WTC11 (cell line): Measurements from ENCODE around the gene ALAD. TPM values are rescaled to one million over a fixed set of nuclear protein-coding genes. Genes with fewer than 3 reads are reported as not detected.

Source experiments
- ATAC-seq: fragments of 200-7000 bp; cut with Tn5 transposase; 2 replicates; pipeline ENCODE4 v1.10.0; 2021; ENCODE audit warnings: mild to moderate bottlenecking, moderate library complexity
- CTCF ChIA-PET: fragments of 300-600 bp; sonication (Branson Sonifier 250); formaldehyde crosslinking; loops from one replicate; lab custom pipeline; 2021; ENCODE audit warnings: antibody characterized with exemption; lab: Charles Lee
- POLR2A ChIA-PET: fragments of 350-600 bp; sonication (Branson Sonifier 250); formaldehyde crosslinking; loops from one replicate; lab custom pipeline; 2021; ENCODE audit warnings: antibody characterized with exemption; lab: Charles Lee
- DNase-seq: peaks from one replicate; pipeline ENCODE4 v3.0.0; 2021; ENCODE audit warnings: low spot score
- H3K27ac Mint-ChIP-seq: 2 replicates; pipeline ENCODE4 v1.8.0; 2021; ENCODE audit warnings: mixed read lengths
- H3K27me3 Mint-ChIP-seq: 2 replicates; pipeline ENCODE4 v1.8.0; 2021; ENCODE audit warnings: low read depth, mild to moderate bottlenecking, moderate library complexity, mixed read lengths
- H3K36me3 Mint-ChIP-seq: 2 replicates; pipeline ENCODE4 v1.8.0; 2021; ENCODE audit warnings: mixed read lengths
- H3K4me1 Mint-ChIP-seq: 2 replicates; pipeline ENCODE4 v1.8.0; 2022; ENCODE audit warnings: mixed read lengths
- H3K4me3 Mint-ChIP-seq: 2 replicates; pipeline ENCODE4 v1.8.0; 2021; ENCODE audit warnings: mild to moderate bottlenecking, moderate library complexity, mixed read lengths
- H3K9me3 Mint-ChIP-seq: 2 replicates; pipeline ENCODE4 v1.8.0; 2021; ENCODE audit warnings: mixed read lengths
- AR ChIP-seq: fragments of 250-450 bp; sonication (Bioruptor Pico); IDR thresholded peaks from 2 replicates; pipeline ENCODE4 v1.9.0; 2021; ENCODE audit warnings: mild to moderate bottlenecking
- CTCF ChIP-seq: fragments of 200-600 bp; IDR thresholded peaks from 2 replicates; pipeline ENCODE4 v1.8.0; 2022; ENCODE audit warnings: antibody characterized with exemption
- E2F5 ChIP-seq: sonication (generic); formaldehyde crosslinking; IDR thresholded peaks from 2 replicates; pipeline ENCODE4 v1.8.1; 2022; ENCODE audit warnings: mild to moderate bottlenecking, moderate library complexity, missing genetic modification reagents
- EMX1 ChIP-seq: fragments of 250-450 bp; sonication (Bioruptor Pico); IDR thresholded peaks from 2 replicates; pipeline ENCODE4 v1.8.0; 2021; ENCODE audit warnings: mild to moderate bottlenecking
- ESRRA ChIP-seq: sonication (generic); formaldehyde crosslinking; IDR thresholded peaks from 2 replicates; pipeline ENCODE4 v1.8.1; 2022; ENCODE audit warnings: mild to moderate bottlenecking, missing genetic modification reagents, borderline replicate concordance
- MAX ChIP-seq: sonication (generic); formaldehyde crosslinking; IDR thresholded peaks from 2 replicates; pipeline ENCODE4 v1.8.0; 2022; ENCODE audit warnings: mild to moderate bottlenecking, missing genetic modification reagents
- OVOL2 ChIP-seq: fragments of 250-450 bp; sonication (Bioruptor Pico); IDR thresholded peaks from 2 replicates; pipeline ENCODE4 v1.9.0; 2021; ENCODE audit warnings: mild to moderate bottlenecking, borderline replicate concordance
- RORB ChIP-seq: fragments of 250-450 bp; sonication (Bioruptor Pico); IDR thresholded peaks from 2 replicates; pipeline ENCODE4 v1.9.0; 2021; ENCODE audit warnings: mild to moderate bottlenecking
- SOX15 ChIP-seq: fragments of 250-450 bp; sonication (Bioruptor Pico); IDR thresholded peaks from 2 replicates; pipeline ENCODE4 v1.9.0; 2021; ENCODE audit warnings: mild to moderate bottlenecking
- SP1 ChIP-seq: sonication (generic); formaldehyde crosslinking; conservative IDR thresholded peaks from 2 replicates; pipeline ENCODE4 v1.8.1; 2022; ENCODE audit warnings: missing genetic modification reagents
- USF1 ChIP-seq: sonication (generic); formaldehyde crosslinking; IDR thresholded peaks from 2 replicates; pipeline ENCODE4 v1.8.0; 2022; ENCODE audit warnings: mild to moderate bottlenecking, missing genetic modification reagents
- ZMAT4 ChIP-seq: fragments of 250-450 bp; sonication (Bioruptor Pico); IDR thresholded peaks from 2 replicates; pipeline ENCODE4 v1.9.0; 2021; ENCODE audit warnings: mild to moderate bottlenecking
- ZNF138 ChIP-seq: sonication (generic); formaldehyde crosslinking; conservative IDR thresholded peaks from 2 replicates; pipeline ENCODE4 v1.8.1; 2022; ENCODE audit warnings: mild to moderate bottlenecking, moderate library complexity, missing genetic modification reagents
- ZNF263 ChIP-seq: sonication (generic); formaldehyde crosslinking; IDR thresholded peaks from 2 replicates; pipeline ENCODE4 v1.8.1; 2022; ENCODE audit warnings: low read depth, mild to moderate bottlenecking, moderate library complexity, missing genetic modification reagents
- ZNF416 ChIP-seq: fragments of 250-450 bp; sonication (Bioruptor Pico); IDR thresholded peaks from 2 replicates; pipeline ENCODE4 v1.9.0; 2021; ENCODE audit warnings: mild to moderate bottlenecking, inconsistent platforms
- ZNF512 ChIP-seq: sonication (generic); formaldehyde crosslinking; IDR thresholded peaks from 2 replicates; pipeline ENCODE4 v1.8.1; 2022; ENCODE audit warnings: missing genetic modification reagents, borderline replicate concordance
- total RNA-seq: library from RNA; stranded (reverse); gene quantifications from 3 replicates; pipeline ENCODE4 v1.2.3, GENCODE V29; 2021
- TF ChIP-seq, protein P1 (sequence below): fragments of 250-450 bp; sonication (Bioruptor Pico); conservative IDR thresholded peaks from 2 replicates; pipeline ENCODE4 v1.9.0; 2021; ENCODE audit warnings: mild to moderate bottlenecking

The ALAD gene
- total RNA-seq, 1 experiment from 2014 or later: 15.9 TPM

- TF ChIP-seq ESRRA (CRISPR knock-in tag): no peak
- TF ChIP-seq, protein P1, sequence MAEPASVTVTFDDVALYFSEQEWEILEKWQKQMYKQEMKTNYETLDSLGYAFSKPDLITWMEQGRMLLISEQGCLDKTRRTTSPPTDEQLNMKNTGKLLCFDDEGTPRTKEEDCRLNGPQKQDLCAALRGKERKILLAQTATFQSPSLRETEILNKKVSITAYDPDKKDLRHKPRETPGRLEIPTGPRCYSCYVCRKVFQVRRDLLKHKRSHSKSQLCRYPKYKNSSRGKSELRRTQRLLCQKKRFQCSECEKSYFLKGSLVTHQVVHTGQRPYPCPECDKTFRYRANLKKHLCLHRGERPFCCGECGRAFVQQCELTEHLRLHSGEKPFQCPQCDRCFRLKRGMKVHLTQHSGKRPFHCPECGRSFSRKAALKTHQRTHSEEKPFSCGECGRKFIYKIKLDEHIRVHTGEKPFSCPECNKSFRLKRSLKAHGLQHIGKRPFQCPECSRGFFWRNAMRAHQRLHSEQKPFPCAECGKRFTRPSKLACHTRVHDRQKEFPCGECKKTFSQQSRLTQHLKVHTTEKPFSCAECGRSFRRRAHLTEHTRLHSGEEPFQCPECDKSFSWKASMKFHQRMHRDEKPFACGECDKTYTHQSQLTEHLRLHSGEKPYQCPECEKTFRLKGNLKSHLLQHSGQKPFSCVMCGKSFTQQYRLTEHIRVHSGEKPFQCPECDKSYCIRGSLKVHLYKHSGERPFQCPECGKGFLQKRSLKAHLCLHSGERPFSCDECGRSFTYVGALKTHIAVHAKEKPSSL (CRISPR knock-in tag): no peak
Measured at GRCh38 chr9:113360242-113360842, 40.7 kb downstream of the ALAD start (continued).

DNA sequence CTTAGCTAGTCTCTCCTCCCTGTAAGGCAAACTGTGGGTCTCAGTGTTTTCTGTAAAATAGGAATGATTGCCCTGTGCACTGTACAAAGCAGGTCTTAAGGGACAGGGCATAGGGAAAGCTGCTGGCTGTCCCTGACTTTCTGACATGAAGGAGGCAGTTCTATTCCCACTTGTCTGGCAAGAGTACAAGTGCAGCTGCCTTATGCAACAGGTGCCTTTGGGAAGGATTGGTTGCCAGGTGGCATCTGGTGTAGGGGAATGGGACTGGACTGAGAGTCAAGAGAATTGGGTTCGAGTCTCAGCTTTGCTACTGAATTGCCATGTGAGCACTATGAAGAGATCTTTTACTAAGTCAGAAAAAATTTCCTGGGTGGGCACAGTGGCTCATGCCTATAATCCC is 41.7 kb downstream of the ALAD start:
- POLR2A ChIA-PET: no interaction called here
- ATAC-seq: no peak

More for the DNA sequence above, 41.7 kb downstream of the ALAD start:
- no peak for DNase-seq
- Mint-ChIP-seq H3K27ac (no peak overlapping the region; the same call in 1 of the 2 replicates), H3K4me1 (peaks cover 12% of the 10 kb centered on the region), H3K36me3 (no peaks in the 10 kb centered on the region), H3K9me3 (no peaks in the 10 kb centered on the region), H3K27me3 (no peaks in the 10 kb centered on the region), H3K4me3 (no peak overlapping the region)
- TF ChIP-seq ZNF416 (CRISPR knock-in tag) (no peak), OVOL2 (no peak), ZNF263 (CRISPR knock-in tag) (no peak), EMX1 (CRISPR knock-in tag) (no peak), ZMAT4 (CRISPR knock-in tag) (no peak), SP1 (CRISPR knock-in tag) (no peak), AR (no peak), SOX15 (CRISPR knock-in tag) (no peak), ZNF512 (CRISPR knock-in tag) (no peak), ZNF138 (CRISPR knock-in tag) (no peak), USF1 (CRISPR knock-in tag) (no peak), E2F5 (CRISPR knock-in tag) (no peak), RORB (CRISPR knock-in tag) (no peak), CTCF (no peak), MAX (CRISPR knock-in tag) (no peak)
- CTCF ChIA-PET: no interaction called here
